SU-DHL-6 (cell line): Measurements from ENCODE around the gene KIAA2012.

Experiments used
- H2AFZ ChIP-seq: fragments of 200-600 bp; sonication (generic); 2 replicates; pipeline ENCODE4 v1.6.1; 2014; ENCODE audit warnings: low read depth, mild to moderate bottlenecking, moderate library complexity, mixed read lengths, antibody characterized with exemption, low read length; ENCODE audit not compliant: severe bottlenecking
- H3F3A ChIP-seq: fragments of 200-600 bp; shearing (Covaris generic); 2 replicates; pipeline ENCODE4 v1.6.0; 2016; ENCODE audit warnings: antibody characterized with exemption, mild to moderate bottlenecking; ENCODE audit not compliant: insufficient read depth
- H3K27ac ChIP-seq: fragments of 200-600 bp; sonication (generic); 2 replicates; pipeline ENCODE4 v1.5.1; 2016; ENCODE audit warnings: low read depth, mild to moderate bottlenecking, low read length, moderate library complexity, mixed read lengths
- H3K27me3 ChIP-seq: fragments of 200-600 bp; sonication (generic), shearing (Covaris generic); 2 replicates; pipeline ENCODE4 v1.6.0; 2014; ENCODE audit warnings: mild to moderate bottlenecking, low read length
- H3K36me3 ChIP-seq: fragments of 200-600 bp; sonication (generic); 2 replicates; pipeline ENCODE4 v1.6.1; 2014; ENCODE audit warnings: mild to moderate bottlenecking, low read length, mixed read lengths
- H3K4me2 ChIP-seq: fragments of 300-600, 200-600 bp; shearing (Covaris generic), sonication (generic); 2 replicates; pipeline ENCODE4 v1.6.0; 2014; ENCODE audit warnings: low read length, low read depth, mild to moderate bottlenecking; ENCODE audit not compliant: poor library complexity, severe bottlenecking
- H3K4me3 ChIP-seq: fragments of 200-600 bp; sonication (generic); 2 replicates; pipeline ENCODE4 v1.5.1; 2014; ENCODE audit warnings: antibody characterized with exemption, low read length, mild to moderate bottlenecking, mixed read lengths; ENCODE audit not compliant: insufficient read depth, poor library complexity, severe bottlenecking
- H3K79me2 ChIP-seq: fragments of 200-600 bp; sonication (generic); 2 replicates; pipeline ENCODE4 v1.6.1; 2014; ENCODE audit warnings: mild to moderate bottlenecking, low read length, moderate library complexity; ENCODE audit not compliant: insufficient read depth
- H3K9ac ChIP-seq: fragments of 200-600 bp; sonication (generic); 2 replicates; pipeline ENCODE4 v1.7.0; 2014; ENCODE audit warnings: mild to moderate bottlenecking, low read length
- H3K9me2 ChIP-seq: fragments of 200-600 bp; sonication (generic); replicated peaks from 2 replicates; pipeline ENCODE4 v1.6.1; 2014; ENCODE audit warnings: low read length; ENCODE audit not compliant: insufficient read depth
- H3K9me3 ChIP-seq: fragments of 200-600 bp; sonication (generic); 2 replicates; pipeline ENCODE4 v1.6.1; 2014; ENCODE audit warnings: low read length, mixed read lengths; ENCODE audit not compliant: insufficient read depth
- H4K20me1 ChIP-seq: fragments of 200-600 bp; sonication (generic); 2 replicates; pipeline ENCODE4 v1.6.1; 2014; ENCODE audit warnings: low read depth, mild to moderate bottlenecking, antibody characterized with exemption, low read length, moderate library complexity, mixed read lengths
- CTCF ChIP-seq: fragments of 200-600 bp; sonication (generic); IDR thresholded peaks from one replicate; pipeline ENCODE4 v1.5.1; 2017; ENCODE audit warnings: antibody characterized with exemption, mild to moderate bottlenecking, low read length, moderate library complexity; ENCODE audit not compliant: insufficient read depth, poor library complexity, severe bottlenecking
- EZH2phosphoT487 ChIP-seq: fragments of 200-600 bp; sonication (generic), shearing (Covaris generic); conservative IDR thresholded peaks from 2 replicates; pipeline ENCODE4 v1.6.1; 2018; ENCODE audit warnings: mild to moderate bottlenecking, antibody characterized with exemption, low read length, moderate library complexity, mixed read lengths

The KIAA2012 gene

GRCh38 chr2:202148515-202149154 lies 75.6 kb downstream of the KIAA2012 start:
- Histone ChIP-seq H3K27ac (no peak overlapping the region), H3F3A (no peaks in the 10 kb centered on the region), H4K20me1 (no peaks in the 10 kb centered on the region), H3K9me3 (no peaks in the 10 kb centered on the region), H3K27me3 (no peaks in the 10 kb centered on the region), H3K9ac (no peak overlapping the region), H2AFZ (no peak overlapping the region), H3K4me2 (no peak overlapping the region), H3K9me2 (no peaks in the 10 kb centered on the region), H3K4me3 (no peak overlapping the region), H3K36me3 (no peaks in the 10 kb centered on the region), H3K79me2 (no peaks in the 10 kb centered on the region)
- TF ChIP-seq EZH2phosphoT487 (no peak), CTCF (no peak)

- Histone ChIP-seq H3K9ac (no peak overlapping the region), H3K79me2 (no peaks in the 10 kb centered on the region), H3F3A (no peaks in the 10 kb centered on the region), H3K4me3 (no peak overlapping the region), H3K4me2 (no peak overlapping the region), H3K36me3 (no peaks in the 10 kb centered on the region), H4K20me1 (no peaks in the 10 kb centered on the region), H3K9me3 (no peaks in the 10 kb centered on the region), H3K27me3 (no peaks in the 10 kb centered on the region), H2AFZ (no peak overlapping the region), H3K27ac (no peak overlapping the region), H3K9me2 (no peaks in the 10 kb centered on the region)
- no peak for TF ChIP-seq EZH2phosphoT487
- no peak for TF ChIP-seq CTCF
Observed at GRCh38 chr2:202149155-202149762, 76.2 kb downstream of the KIAA2012 start.

- no peaks in the 10 kb centered on the region for H3K27me3 ChIP-seq
- no peaks in the 10 kb centered on the region for H3F3A ChIP-seq
- no peaks in the 10 kb centered on the region for H3K36me3 ChIP-seq
- no peak overlapping the region for H3K27ac ChIP-seq
- no peak overlapping the region for H3K4me2 ChIP-seq
- no peak for TF ChIP-seq CTCF
- TF ChIP-seq EZH2phosphoT487, result no peak
- no peak overlapping the region for H3K9ac ChIP-seq
- H3K4me3 ChIP-seq, result no peak overlapping the region
- no peaks in the 10 kb centered on the region for H3K79me2 ChIP-seq
- no peaks in the 10 kb centered on the region for H3K9me2 ChIP-seq
- H2AFZ ChIP-seq, result no peak overlapping the region
- H3K9me3 ChIP-seq, result no peaks in the 10 kb centered on the region
- no peaks in the 10 kb centered on the region for H4K20me1 ChIP-seq
Observed at GRCh38 chr2:202149936-202150335, 76.9 kb downstream of the KIAA2012 start.
